ENCODE data around the gene MED31.

DNA sequence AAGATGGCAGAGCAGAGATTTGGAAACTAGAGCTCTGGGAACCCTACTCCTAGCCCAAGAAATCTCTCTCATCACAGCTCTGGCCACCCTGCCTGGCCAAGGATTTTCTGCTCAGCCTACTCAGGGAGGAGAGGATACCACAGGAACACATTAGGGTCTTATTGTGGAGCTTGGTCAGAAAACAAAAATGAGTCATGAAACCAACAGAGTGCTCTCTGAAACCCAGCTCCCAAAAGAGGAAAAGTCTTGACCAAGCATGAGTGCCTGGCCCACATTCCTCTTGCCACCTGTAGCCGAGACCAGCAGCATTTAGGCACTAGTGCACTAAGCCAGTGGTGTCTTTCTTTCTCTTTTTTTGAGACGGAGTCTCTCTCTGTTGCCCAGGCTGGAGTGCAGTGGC is 43.6 kb upstream of the MED31 start:
- no peak for TF ChIP-seq ZNF350 (tag by site-specific recombination; IDR thresholded peaks at IDR 0.05)
- TF ChIP-seq, protein P1, sequence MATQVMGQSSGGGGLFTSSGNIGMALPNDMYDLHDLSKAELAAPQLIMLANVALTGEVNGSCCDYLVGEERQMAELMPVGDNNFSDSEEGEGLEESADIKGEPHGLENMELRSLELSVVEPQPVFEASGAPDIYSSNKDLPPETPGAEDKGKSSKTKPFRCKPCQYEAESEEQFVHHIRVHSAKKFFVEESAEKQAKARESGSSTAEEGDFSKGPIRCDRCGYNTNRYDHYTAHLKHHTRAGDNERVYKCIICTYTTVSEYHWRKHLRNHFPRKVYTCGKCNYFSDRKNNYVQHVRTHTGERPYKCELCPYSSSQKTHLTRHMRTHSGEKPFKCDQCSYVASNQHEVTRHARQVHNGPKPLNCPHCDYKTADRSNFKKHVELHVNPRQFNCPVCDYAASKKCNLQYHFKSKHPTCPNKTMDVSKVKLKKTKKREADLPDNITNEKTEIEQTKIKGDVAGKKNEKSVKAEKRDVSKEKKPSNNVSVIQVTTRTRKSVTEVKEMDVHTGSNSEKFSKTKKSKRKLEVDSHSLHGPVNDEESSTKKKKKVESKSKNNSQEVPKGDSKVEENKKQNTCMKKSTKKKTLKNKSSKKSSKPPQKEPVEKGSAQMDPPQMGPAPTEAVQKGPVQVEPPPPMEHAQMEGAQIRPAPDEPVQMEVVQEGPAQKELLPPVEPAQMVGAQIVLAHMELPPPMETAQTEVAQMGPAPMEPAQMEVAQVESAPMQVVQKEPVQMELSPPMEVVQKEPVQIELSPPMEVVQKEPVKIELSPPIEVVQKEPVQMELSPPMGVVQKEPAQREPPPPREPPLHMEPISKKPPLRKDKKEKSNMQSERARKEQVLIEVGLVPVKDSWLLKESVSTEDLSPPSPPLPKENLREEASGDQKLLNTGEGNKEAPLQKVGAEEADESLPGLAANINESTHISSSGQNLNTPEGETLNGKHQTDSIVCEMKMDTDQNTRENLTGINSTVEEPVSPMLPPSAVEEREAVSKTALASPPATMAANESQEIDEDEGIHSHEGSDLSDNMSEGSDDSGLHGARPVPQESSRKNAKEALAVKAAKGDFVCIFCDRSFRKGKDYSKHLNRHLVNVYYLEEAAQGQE (tag by site-specific recombination; IDR thresholded peaks at IDR 0.05): no peak
- TF ChIP-seq, protein P2, sequence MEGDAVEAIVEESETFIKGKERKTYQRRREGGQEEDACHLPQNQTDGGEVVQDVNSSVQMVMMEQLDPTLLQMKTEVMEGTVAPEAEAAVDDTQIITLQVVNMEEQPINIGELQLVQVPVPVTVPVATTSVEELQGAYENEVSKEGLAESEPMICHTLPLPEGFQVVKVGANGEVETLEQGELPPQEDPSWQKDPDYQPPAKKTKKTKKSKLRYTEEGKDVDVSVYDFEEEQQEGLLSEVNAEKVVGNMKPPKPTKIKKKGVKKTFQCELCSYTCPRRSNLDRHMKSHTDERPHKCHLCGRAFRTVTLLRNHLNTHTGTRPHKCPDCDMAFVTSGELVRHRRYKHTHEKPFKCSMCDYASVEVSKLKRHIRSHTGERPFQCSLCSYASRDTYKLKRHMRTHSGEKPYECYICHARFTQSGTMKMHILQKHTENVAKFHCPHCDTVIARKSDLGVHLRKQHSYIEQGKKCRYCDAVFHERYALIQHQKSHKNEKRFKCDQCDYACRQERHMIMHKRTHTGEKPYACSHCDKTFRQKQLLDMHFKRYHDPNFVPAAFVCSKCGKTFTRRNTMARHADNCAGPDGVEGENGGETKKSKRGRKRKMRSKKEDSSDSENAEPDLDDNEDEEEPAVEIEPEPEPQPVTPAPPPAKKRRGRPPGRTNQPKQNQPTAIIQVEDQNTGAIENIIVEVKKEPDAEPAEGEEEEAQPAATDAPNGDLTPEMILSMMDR (tag by site-specific recombination; IDR thresholded peaks at IDR 0.05): no peak
- TF ChIP-seq WT1 (tag by site-specific recombination; IDR thresholded peaks at IDR 0.05): no peak
- no peak for TF ChIP-seq ZNF560 (tag by site-specific recombination; IDR thresholded peaks at IDR 0.05; ENCODE audit: borderline replicate concordance)
- TF ChIP-seq RBAK (tag by site-specific recombination; IDR thresholded peaks at IDR 0.05): no peak

Measured in HEK293 (cell line).